Vagina (tissue), 2 donors: ENCODE results near the gene SLC16A10. TPM values are rescaled to one million over a fixed set of nuclear protein-coding genes. Genes with fewer than 3 reads are reported as not detected.

Source experiments
- DNase-seq, 2 donors: peaks; one replicate each; pipeline ENCODE4 v3.0.0-alpha.2; 2017; ENCODE audit errors: extremely low spot score in 2 of 2
- H3K27ac ChIP-seq: fragments of 200-600 bp; sonication (generic); one replicate; pipeline ENCODE4 v1.5.1; 2019
- H3K27me3 ChIP-seq: fragments of 200-600 bp; sonication (generic); one replicate; pipeline ENCODE4 v1.5.1; 2019
- H3K36me3 ChIP-seq, 2 donors: fragments of 200-600 bp; sonication (generic); one replicate each; pipeline ENCODE4 v1.5.1; 2017 to 2019
- H3K4me1 ChIP-seq: fragments of 200-600 bp; sonication (generic); one replicate; pipeline ENCODE4 v1.5.1; 2019
- H3K4me3 ChIP-seq, 2 donors: fragments of 200-600 bp; sonication (generic); 1 replicate in 1 of 2; 2 replicates in 1 of 2; pipeline ENCODE4 v1.5.1; 2016 to 2019
- H3K9me3 ChIP-seq: fragments of 200-600 bp; sonication (generic); one replicate; pipeline ENCODE4 v1.5.1; 2019
- CTCF ChIP-seq, 3 experiments: fragments of 450-650 bp in 2 of 3; fragments of 200-600 bp in 1 of 3; sonication (generic) in 1 of 3; IDR thresholded peaks; one replicate each; pipeline ENCODE4 v1.5.1; 2017 to 2019; ENCODE audit warnings: antibody characterized with exemption in 3 of 3, mild to moderate bottlenecking in 2 of 3, moderate library complexity in 2 of 3
- POLR2A ChIP-seq, 2 donors: fragments of 450-650 bp; IDR thresholded peaks; one replicate each; pipeline ENCODE4 v1.6.1; 2017; ENCODE audit warnings: antibody characterized with exemption in 2 of 2, mild to moderate bottlenecking in 2 of 2, moderate library complexity in 2 of 2
- POLR2AphosphoS5 ChIP-seq, 2 donors: sonication (generic); formaldehyde crosslinking; IDR thresholded peaks; one replicate each; pipeline ENCODE4 v1.9.0; 2017; ENCODE audit warnings: antibody characterized with exemption in 2 of 2, mild to moderate bottlenecking in 2 of 2, low read depth in 1 of 2; ENCODE audit not compliant: insufficient read depth in 1 of 2
- intact Hi-C: fragments of 100-400 bp; cut with DNase I; formaldehyde crosslinking; loops from one replicate; pipeline ENCODE4 v1.15.1; 2023
- total RNA-seq: library from RNA; depleted of rRNA; stranded (reverse); fragments of >200 nt; gene quantifications from one replicate; pipeline ENCODE4 v1.2.3, GENCODE V29; 2016

Gene SLC16A10
- total RNA-seq, 1 donor from 2014 or later: 5.4 TPM

GRCh38 chr6:111147440-111147839 lies 60.1 kb downstream of the SLC16A10 start:
- Histone ChIP-seq H3K27me3 (no peaks in the 10 kb centered on the region), H3K4me3 (no peak overlapping the region), H3K9me3 (no peaks in the 10 kb centered on the region), H3K36me3 (no peaks in the 10 kb centered on the region), H3K4me1 (no peaks in the 10 kb centered on the region), H3K27ac (no peak overlapping the region)
- DNase-seq: no peak
- intact Hi-C loops: no loop called here
- TF ChIP-seq POLR2A (IDR thresholded peaks at IDR 0.05) (no peak), POLR2AphosphoS5 (IDR thresholded peaks at IDR 0.05; ENCODE audit: insufficient read depth in 1 of 2, low read depth in 1 of 2) (no peak), CTCF (IDR thresholded peaks at IDR 0.05) (no peak)

- intact Hi-C loops: no loop called here
- no peaks in the 10 kb centered on the region for H3K36me3 ChIP-seq
- H3K9me3 ChIP-seq: no peaks in the 10 kb centered on the region
- H3K4me1 ChIP-seq: no peaks in the 10 kb centered on the region
- TF ChIP-seq POLR2AphosphoS5 (IDR thresholded peaks at IDR 0.05; ENCODE audit: insufficient read depth in 1 of 2, low read depth in 1 of 2) (no peak), POLR2A (IDR thresholded peaks at IDR 0.05) (no peak), CTCF (IDR thresholded peaks at IDR 0.05) (no peak)
- no peak for DNase-seq
- H3K4me3 ChIP-seq: no peak overlapping the region
- no peaks in the 10 kb centered on the region for H3K27me3 ChIP-seq
- no peak overlapping the region for H3K27ac ChIP-seq
These were observed 60.8 kb downstream of the SLC16A10 start for GRCh38 chr6:111148110-111148509.

- Histone ChIP-seq H3K4me1 (no peaks in the 10 kb centered on the region), H3K9me3 (no peaks in the 10 kb centered on the region), H3K4me3 (no peak overlapping the region), H3K36me3 (no peaks in the 10 kb centered on the region), H3K27me3 (no peaks in the 10 kb centered on the region), H3K27ac (no peak overlapping the region)
- intact Hi-C loops: no loop called here
- TF ChIP-seq CTCF (IDR thresholded peaks at IDR 0.05) (no peak), POLR2A (IDR thresholded peaks at IDR 0.05) (no peak), POLR2AphosphoS5 (IDR thresholded peaks at IDR 0.05; ENCODE audit: insufficient read depth in 1 of 2, low read depth in 1 of 2) (no peak)
- no peak for DNase-seq
These were observed 63.3 kb downstream of the SLC16A10 start for GRCh38 chr6:111150577-111150976.

GRCh38 chr6:111154981-111155380 lies 67.7 kb downstream of the SLC16A10 start:
- no peak for DNase-seq
- Histone ChIP-seq H3K4me3 (no peak overlapping the region), H3K36me3 (no peaks in the 10 kb centered on the region), H3K27me3 (no peaks in the 10 kb centered on the region), H3K27ac (no peak overlapping the region), H3K9me3 (no peaks in the 10 kb centered on the region), H3K4me1 (no peaks in the 10 kb centered on the region)
- TF ChIP-seq POLR2AphosphoS5 (IDR thresholded peaks at IDR 0.05; ENCODE audit: insufficient read depth in 1 of 2, low read depth in 1 of 2) (no peak), CTCF (IDR thresholded peaks at IDR 0.05) (no peak), POLR2A (IDR thresholded peaks at IDR 0.05) (no peak)
- intact Hi-C loops: no loop called here

GRCh38 chr6:111157412-111157811 lies 70.1 kb downstream of the SLC16A10 start:
- DNase-seq: no peak
- no peaks in the 10 kb centered on the region for H3K9me3 ChIP-seq
- H3K4me3 ChIP-seq: no peak overlapping the region
- no peaks in the 10 kb centered on the region for H3K27me3 ChIP-seq
- no peak overlapping the region for H3K27ac ChIP-seq
- no peaks in the 10 kb centered on the region for H3K4me1 ChIP-seq
- H3K36me3 ChIP-seq: no peaks in the 10 kb centered on the region
- intact Hi-C loops: no loop called here
- TF ChIP-seq POLR2AphosphoS5 (IDR thresholded peaks at IDR 0.05; ENCODE audit: insufficient read depth in 1 of 2, low read depth in 1 of 2): no peak

GRCh38 chr6:111159633-111160032 lies 72.3 kb downstream of the SLC16A10 start:
- TF ChIP-seq CTCF (IDR thresholded peaks at IDR 0.05) (no peak), POLR2A (IDR thresholded peaks at IDR 0.05) (no peak), POLR2AphosphoS5 (IDR thresholded peaks at IDR 0.05; ENCODE audit: insufficient read depth in 1 of 2, low read depth in 1 of 2) (no peak)
- Histone ChIP-seq H3K27me3 (no peaks in the 10 kb centered on the region), H3K4me3 (no peak overlapping the region), H3K36me3 (no peaks in the 10 kb centered on the region), H3K9me3 (no peaks in the 10 kb centered on the region), H3K27ac (no peak overlapping the region), H3K4me1 (no peaks in the 10 kb centered on the region)
- no peak for DNase-seq
- intact Hi-C loops: no loop called here
